Central memory CD8-positive, alpha-beta T cell (primary cell): ENCODE measurements around the gene MED12L.
A peak's percentile ranks its signal among the peaks of the same experiment; 100 is the strongest.

ENCODE experiments used
- ATAC-seq: fragments of 150-1000 bp; cut with Tn5 transposase; replicated peaks from 2 replicates; pipeline ENCODE4 v1.10.0; 2022; ENCODE audit warnings: mild to moderate bottlenecking, moderate FRiP score, moderate number of reproducible peaks; ENCODE audit not compliant: poor library complexity, severe bottlenecking; ENCODE audit errors: extremely low read depth
- DNase-seq, 2 donors: peaks; one replicate each; pipeline ENCODE4 v3.0.0; 2021; ENCODE audit warnings: low spot score in 2 of 2
- H3K27ac Mint-ChIP-seq: one replicate; pipeline ENCODE4 v1.8.0; 2022; ENCODE audit warnings: low read depth, mild to moderate bottlenecking, moderate library complexity, mixed read lengths
- H3K27me3 Mint-ChIP-seq: one replicate; pipeline ENCODE4 v1.8.0; 2022; ENCODE audit warnings: mixed read lengths
- H3K36me3 Mint-ChIP-seq: one replicate; pipeline ENCODE4 v1.8.0; 2022; ENCODE audit warnings: mild to moderate bottlenecking, moderate library complexity, mixed read lengths; ENCODE audit not compliant: insufficient read depth
- H3K4me1 Mint-ChIP-seq: one replicate; pipeline ENCODE4 v1.8.0; 2022; ENCODE audit warnings: mixed read lengths
- H3K4me3 Mint-ChIP-seq: one replicate; pipeline ENCODE4 v1.8.0; 2022; ENCODE audit warnings: mild to moderate bottlenecking, moderate library complexity, mixed read lengths
- H3K9me3 Mint-ChIP-seq: one replicate; pipeline ENCODE4 v1.8.0; 2022; ENCODE audit warnings: mixed read lengths

Gene MED12L

DNA sequence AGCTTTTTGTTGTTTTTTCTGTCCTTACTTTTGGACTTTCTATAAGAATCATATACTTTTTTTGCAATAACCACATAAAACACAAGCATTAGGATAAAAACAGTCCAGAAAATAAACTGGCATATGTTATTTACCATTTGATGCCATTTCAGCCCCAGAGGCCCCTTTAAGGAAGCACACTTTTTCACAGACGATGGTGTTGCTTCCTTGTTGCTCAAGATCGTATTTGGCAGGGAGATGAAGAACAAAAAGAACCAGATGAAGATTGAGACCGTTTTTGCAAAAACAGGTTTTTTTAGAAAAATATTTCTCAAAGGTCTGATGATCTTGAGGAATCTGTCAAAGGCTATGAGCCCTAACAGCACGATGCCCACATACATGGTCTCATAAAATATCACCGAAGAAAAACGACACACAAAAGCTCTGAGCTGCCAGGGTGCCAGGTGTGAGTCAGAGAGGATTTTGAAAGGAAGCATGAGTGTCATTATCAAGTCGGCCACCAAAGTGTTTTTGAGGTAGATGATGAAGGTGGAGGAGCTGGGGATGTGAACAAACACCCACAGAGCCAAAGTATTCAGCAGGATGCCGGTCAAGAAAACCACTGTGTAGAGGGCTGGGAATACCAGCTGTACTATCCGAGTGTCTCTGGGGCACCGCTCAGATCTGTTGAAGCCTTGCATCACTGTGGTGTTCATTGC, 243.0 kb downstream of the MED12L start:
- Mint-ChIP-seq H3K36me3 (peaks cover 2% of the 10 kb centered on the region), H3K4me3 (no peak overlapping the region), H3K27ac (no peak overlapping the region), H3K4me1 (peaks cover 6% of the 10 kb centered on the region), H3K27me3 (peaks cover 28% of the 10 kb centered on the region), H3K9me3 (no peaks in the 10 kb centered on the region)
- ATAC-seq (peak; percentile 75), DNase-seq (no peak)

DNA sequence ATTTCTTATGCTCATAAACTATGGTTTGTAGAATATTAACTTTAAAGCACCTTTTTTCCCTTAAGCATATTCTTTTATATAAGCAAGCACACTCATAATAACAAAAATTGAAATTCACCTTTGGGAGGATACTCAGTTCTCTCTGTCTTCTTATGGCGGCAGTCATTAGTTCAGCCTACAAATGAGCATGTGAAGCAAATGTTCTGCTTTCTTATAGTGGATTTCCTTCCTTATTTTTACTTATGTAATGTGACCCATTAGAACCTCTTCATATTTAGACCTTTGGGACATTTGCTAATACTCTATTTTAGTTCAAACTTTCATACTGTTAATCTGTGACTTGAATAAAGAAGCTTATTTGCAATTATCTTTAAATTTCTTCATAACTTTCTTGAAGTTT, 243.9 kb downstream of the MED12L start, which contains the start of gene P2RY13:
Gene P2RY13 (minus strand): TSS at position 187 of the 400 bp plus-strand sequence. CDS start 21 bp downstream, at position 166.
- peaks cover 6% of the 10 kb centered on the region for H3K4me1 Mint-ChIP-seq
- ATAC-seq (no peak), DNase-seq (no peak)
- no peaks in the 10 kb centered on the region for H3K9me3 Mint-ChIP-seq
- H3K4me3 Mint-ChIP-seq = no peak within 1 kb of the TSS
- no peak within 1 kb of the TSS for H3K27ac Mint-ChIP-seq
- peaks cover 27% of the 10 kb centered on the region for H3K27me3 Mint-ChIP-seq
- H3K36me3 Mint-ChIP-seq = peaks cover 2% of the 10 kb centered on the region

DNA sequence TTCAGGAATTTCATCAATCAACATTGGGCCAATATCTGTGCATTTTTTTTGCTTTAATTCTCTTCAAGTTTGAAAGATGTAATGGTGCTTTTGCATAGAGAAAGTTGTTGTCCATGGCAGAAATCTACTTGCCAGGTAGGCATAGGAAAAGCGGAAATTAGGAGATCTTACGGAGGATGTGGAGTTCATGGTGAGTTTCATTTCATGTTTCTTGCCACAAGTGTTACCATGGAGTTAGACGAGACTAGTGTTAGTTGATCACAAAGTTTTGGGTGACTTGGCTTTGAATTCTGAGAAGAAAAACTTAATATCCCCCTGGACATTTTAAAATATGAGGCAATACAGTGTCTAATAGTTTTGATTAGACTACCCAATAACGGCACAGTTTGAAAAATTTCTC, 244.9 kb downstream of the MED12L start:
- Mint-ChIP-seq H3K9me3 (no peaks in the 10 kb centered on the region), H3K4me3 (no peak overlapping the region), H3K27me3 (peaks cover 35% of the 10 kb centered on the region), H3K36me3 (peaks cover 2% of the 10 kb centered on the region), H3K27ac (no peak overlapping the region), H3K4me1 (peaks cover 6% of the 10 kb centered on the region)
- ATAC-seq = no peak
- DNase-seq = no peak

DNA sequence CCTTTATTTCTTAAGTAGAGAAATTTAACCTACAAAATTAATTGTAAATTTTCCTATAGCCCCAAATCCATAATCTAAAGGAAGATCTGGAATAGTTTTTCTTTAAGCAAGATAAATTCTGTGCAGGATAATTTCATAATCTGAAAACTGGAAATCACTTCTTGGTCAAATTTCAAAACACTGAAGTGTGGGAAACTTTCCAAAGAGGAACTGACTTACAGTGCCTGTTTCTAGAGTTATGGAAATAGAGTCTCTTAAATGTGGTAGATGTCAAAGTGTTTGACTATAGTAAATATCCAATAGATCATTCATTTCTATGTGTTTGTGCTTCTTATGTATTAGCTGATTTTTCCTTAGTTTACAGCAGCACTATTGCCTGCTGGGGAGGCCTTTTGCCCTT, 245.4 kb downstream of the MED12L start:
- H3K36me3 Mint-ChIP-seq = peaks cover 2% of the 10 kb centered on the region
- H3K27me3 Mint-ChIP-seq = peaks cover 38% of the 10 kb centered on the region
- no peak for DNase-seq

DNA sequence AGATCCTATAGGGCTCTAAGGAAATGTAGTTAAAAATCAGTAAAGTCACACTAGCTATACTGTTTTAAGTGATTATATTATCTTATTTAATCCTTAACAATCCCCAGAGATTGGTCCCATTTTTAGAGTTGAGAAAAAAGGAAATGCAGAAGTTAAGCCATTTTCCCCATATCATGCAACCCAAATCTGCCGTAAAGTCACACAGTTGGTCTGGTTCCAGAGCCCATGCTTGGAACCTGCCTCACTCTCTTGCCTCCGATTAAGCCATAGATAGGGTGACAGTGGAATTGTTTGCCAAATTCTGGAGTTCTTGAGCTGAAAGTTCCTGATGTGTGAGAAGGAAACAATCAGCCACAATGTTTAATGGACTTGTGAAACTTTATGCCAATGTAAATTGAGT, 246.2 kb downstream of the MED12L start:
- Mint-ChIP-seq H3K4me1 (peaks cover 6% of the 10 kb centered on the region), H3K27ac (no peak overlapping the region), H3K36me3 (peaks cover 2% of the 10 kb centered on the region), H3K9me3 (no peaks in the 10 kb centered on the region), H3K4me3 (no peak overlapping the region), H3K27me3 (peaks cover 37% of the 10 kb centered on the region)
- no peak for ATAC-seq
- no peak for DNase-seq

More for the DNA sequence above, 245.4 kb downstream of the MED12L start:
- no peak for ATAC-seq
- Mint-ChIP-seq H3K4me1 (peaks cover 6% of the 10 kb centered on the region), H3K4me3 (no peak overlapping the region), H3K27ac (no peak overlapping the region), H3K9me3 (no peaks in the 10 kb centered on the region)

DNA sequence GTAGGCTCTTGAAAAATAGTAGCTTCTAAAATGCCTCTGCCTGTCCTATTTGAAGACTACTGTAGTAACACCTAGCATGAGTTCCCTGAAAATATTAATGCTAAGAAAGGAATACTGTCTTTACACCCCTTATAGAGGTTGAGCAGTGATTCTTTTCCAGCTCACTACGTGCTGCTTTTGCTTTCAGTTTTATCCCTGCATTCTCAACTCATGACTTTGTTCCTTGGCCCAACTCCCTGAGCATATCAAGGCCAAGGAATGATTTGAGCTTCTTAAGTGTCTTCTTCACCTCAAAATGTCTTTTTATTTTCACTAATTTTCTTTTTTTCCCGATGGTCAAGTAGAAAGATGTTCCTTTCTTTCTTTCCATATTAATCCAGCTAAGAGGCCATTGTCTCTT, 260.4 kb downstream of the MED12L start:
- Mint-ChIP-seq H3K9me3 (no peaks in the 10 kb centered on the region), H3K4me1 (peaks cover 8% of the 10 kb centered on the region), H3K27ac (no peak overlapping the region), H3K4me3 (no peak overlapping the region), H3K27me3 (peaks cover 70% of the 10 kb centered on the region), H3K36me3 (no peaks in the 10 kb centered on the region)
- DNase-seq = no peak
- no peak for ATAC-seq

DNA sequence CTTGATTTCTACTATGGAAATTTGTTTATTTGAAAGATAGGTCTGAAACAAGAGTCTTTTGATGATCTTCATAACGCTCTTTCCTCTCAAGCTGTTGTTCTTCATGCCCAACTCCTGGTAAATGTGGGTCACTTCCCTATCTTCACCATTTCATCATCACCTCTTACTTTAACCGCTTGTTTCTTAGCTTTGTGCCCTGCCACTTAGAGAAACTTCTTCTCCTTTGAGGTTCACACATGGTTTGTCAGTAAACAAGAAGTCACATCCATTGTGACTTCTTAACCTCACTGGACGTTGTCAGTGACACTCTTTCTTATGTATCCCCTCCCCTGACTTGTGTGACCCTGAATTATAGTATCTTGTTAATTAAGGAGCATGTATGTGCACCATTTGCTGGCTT, 260.8 kb downstream of the MED12L start:
- Mint-ChIP-seq H3K27ac (no peak overlapping the region), H3K4me3 (no peak overlapping the region), H3K27me3 (peaks cover 70% of the 10 kb centered on the region), H3K36me3 (no peaks in the 10 kb centered on the region), H3K9me3 (no peaks in the 10 kb centered on the region), H3K4me1 (peaks cover 8% of the 10 kb centered on the region)
- ATAC-seq = no peak
- DNase-seq = no peak

DNA sequence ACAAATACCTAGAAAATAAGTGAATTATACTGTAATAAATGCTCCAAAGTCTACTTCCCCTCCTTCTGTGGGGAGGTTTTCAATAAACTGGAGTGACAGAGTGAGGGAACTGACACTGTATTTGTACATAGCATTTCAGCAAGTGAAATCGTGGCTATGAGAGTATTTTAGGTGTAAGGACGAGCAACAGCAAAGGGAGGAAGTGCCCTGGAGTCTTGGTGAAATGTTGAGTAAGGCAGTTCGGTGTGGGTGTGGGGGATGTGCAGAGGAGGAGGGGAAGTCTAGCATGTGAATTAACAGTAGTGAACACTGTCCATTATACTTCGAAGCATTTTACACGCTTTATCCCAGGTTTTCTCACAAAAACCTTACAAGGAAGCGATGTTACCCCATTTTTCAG, 262.0 kb downstream of the MED12L start:
- peaks cover 8% of the 10 kb centered on the region for H3K4me1 Mint-ChIP-seq
- peaks cover 77% of the 10 kb centered on the region for H3K27me3 Mint-ChIP-seq
- no peak overlapping the region for H3K27ac Mint-ChIP-seq
- peak; percentile 19 for ATAC-seq
- H3K9me3 Mint-ChIP-seq = no peaks in the 10 kb centered on the region
- no peak for DNase-seq
- H3K36me3 Mint-ChIP-seq = no peaks in the 10 kb centered on the region
- no peak overlapping the region for H3K4me3 Mint-ChIP-seq

DNA sequence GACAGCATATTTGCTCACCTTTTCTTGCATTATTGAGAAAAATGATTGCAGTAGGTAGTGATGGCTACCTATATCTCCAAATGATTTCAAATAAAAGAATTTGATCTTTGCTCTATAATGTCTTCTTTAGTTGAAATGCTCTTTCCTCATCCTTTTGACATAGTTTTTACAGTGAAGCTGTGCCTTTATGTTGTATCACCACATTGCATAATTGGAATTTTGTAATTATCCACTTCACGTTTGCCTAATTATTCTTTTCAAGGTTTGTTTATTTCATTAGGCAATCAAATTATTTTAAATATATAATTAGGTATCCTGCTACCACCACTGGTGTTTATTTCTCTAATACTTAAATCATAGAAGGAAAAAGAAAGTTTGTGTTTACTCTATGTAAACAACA, 265.2 kb downstream of the MED12L start:
- Mint-ChIP-seq H3K27ac (no peak overlapping the region), H3K9me3 (no peaks in the 10 kb centered on the region), H3K4me1 (peaks cover 8% of the 10 kb centered on the region), H3K4me3 (no peak overlapping the region), H3K36me3 (no peaks in the 10 kb centered on the region), H3K27me3 (peaks cover 59% of the 10 kb centered on the region)
- DNase-seq = no peak
- ATAC-seq = no peak

DNA sequence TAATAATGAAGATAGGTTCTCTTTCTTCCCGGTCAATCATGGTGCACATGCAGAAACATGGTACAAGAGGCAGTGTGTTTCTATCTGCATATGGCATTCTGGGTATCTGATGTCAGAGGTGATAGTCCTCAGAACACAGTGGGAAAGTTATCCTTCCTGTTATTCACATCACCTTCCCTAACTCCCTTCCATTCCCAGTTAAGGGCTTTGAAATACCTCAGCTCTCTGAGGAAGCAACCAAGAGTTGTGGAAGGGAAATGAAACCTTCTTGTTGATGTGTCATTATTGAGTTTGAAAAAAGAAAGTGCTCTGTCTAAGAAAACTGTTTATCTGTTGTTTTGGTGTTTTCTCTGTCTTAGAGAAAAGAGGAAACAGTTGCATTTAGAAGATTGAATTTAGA, 265.8 kb downstream of the MED12L start:
- H3K4me1 Mint-ChIP-seq = peaks cover 3% of the 10 kb centered on the region
- no peak overlapping the region for H3K27ac Mint-ChIP-seq
- peaks cover 54% of the 10 kb centered on the region for H3K27me3 Mint-ChIP-seq
- ATAC-seq (no peak), DNase-seq (no peak)
- H3K36me3 Mint-ChIP-seq = no peaks in the 10 kb centered on the region
- H3K9me3 Mint-ChIP-seq = no peaks in the 10 kb centered on the region
- no peak overlapping the region for H3K4me3 Mint-ChIP-seq

DNA sequence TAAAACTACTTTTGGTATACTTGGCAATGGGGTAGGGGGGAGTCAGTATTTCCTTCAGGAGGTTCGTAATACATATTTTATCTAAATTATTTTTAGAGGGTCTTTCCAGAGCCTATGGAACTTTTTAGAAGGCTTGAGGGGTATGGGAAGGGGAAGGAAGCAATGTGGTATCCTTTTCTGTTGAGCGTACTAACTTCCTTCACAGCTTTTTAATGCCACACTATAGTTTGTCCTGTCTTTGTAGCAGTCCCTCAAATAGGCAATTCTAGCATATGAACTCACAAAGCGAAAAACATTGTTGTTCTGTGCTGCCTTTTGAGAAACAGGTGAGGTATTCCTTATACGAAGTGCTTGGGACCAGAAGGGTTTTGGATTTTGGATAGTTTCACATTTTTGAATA, 266.2 kb downstream of the MED12L start:
- no peak overlapping the region for H3K4me3 Mint-ChIP-seq
- no peaks in the 10 kb centered on the region for H3K9me3 Mint-ChIP-seq
- no peaks in the 10 kb centered on the region for H3K36me3 Mint-ChIP-seq
- no peak for ATAC-seq
- no peak for DNase-seq
- H3K27me3 Mint-ChIP-seq = peaks cover 49% of the 10 kb centered on the region
- H3K4me1 Mint-ChIP-seq = no peaks in the 10 kb centered on the region
- H3K27ac Mint-ChIP-seq = no peak overlapping the region

DNA sequence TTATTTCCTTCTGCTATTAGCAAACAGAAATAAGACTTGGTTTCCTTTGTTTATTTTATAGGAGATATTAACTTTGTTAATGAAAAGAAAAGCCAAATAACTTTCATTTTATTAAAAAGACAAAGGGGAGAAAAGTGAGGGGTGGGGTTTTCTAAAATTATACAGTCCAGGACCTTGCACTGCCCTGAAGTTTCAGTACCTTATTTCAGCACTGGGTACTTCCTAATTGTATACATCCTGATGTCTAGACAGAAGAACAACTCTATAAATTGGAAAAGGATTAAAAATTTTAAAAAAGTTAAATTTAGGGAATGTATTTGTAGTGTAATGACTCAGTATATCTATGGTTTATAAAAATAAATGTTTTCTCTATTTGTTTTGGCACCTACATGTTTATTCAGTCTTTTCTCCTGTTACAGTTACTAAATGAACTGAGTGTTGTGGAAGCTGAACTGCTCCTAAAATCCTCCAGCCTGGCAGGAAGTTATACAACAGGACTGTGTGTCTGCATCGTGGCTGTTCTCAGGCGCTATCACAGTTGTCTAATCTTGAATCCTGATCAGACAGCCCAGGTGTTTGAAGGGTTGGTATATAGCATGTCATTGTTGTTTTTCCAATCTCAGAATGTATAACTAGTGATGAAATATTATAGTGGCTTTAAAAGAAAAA, 271.5 kb downstream of the MED12L start:
- Mint-ChIP-seq H3K27me3 (peaks cover 9% of the 10 kb centered on the region), H3K27ac (no peak overlapping the region), H3K9me3 (no peaks in the 10 kb centered on the region), H3K36me3 (no peaks in the 10 kb centered on the region), H3K4me1 (no peaks in the 10 kb centered on the region), H3K4me3 (no peak overlapping the region)
- DNase-seq (no peak), ATAC-seq (no peak)

DNA sequence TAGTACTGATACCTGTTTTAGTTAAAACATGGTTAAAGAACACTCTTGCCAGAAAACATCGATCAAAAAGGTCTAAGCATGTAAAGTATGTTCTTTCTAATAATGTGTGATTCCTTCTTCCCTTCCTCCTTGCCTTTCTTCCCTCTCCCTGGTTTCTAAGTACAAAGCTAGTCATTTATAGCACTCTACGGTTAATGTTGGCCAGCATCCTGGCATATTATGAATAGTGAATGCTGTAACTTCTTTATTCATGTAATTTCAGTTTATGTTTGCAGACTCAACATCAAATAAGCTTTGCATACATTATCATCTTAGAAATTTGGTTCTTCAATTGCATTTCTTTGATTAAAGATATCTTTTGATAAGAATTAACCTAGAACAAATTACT, 272.0 kb downstream of the MED12L start:
- H3K27ac Mint-ChIP-seq = no peak overlapping the region
- H3K4me3 Mint-ChIP-seq = no peak overlapping the region
- ATAC-seq = no peak

More for the DNA sequence above, 272.0 kb downstream of the MED12L start:
- Mint-ChIP-seq H3K27me3 (peaks cover 9% of the 10 kb centered on the region), H3K4me1 (no peaks in the 10 kb centered on the region), H3K9me3 (no peaks in the 10 kb centered on the region), H3K36me3 (no peaks in the 10 kb centered on the region)
- no peak for DNase-seq
